Activated T-helper 1 cell treated with Interleukin-2 at 50 U/mL for 16 hours (primary cell): ENCODE measurements around the gene FARP1.

Experiments
- DNase-seq: peaks from one replicate; pipeline ENCODE4 v3.0.0-alpha.2; 2020; ENCODE audit warnings: low read depth

Gene FARP1

DNA sequence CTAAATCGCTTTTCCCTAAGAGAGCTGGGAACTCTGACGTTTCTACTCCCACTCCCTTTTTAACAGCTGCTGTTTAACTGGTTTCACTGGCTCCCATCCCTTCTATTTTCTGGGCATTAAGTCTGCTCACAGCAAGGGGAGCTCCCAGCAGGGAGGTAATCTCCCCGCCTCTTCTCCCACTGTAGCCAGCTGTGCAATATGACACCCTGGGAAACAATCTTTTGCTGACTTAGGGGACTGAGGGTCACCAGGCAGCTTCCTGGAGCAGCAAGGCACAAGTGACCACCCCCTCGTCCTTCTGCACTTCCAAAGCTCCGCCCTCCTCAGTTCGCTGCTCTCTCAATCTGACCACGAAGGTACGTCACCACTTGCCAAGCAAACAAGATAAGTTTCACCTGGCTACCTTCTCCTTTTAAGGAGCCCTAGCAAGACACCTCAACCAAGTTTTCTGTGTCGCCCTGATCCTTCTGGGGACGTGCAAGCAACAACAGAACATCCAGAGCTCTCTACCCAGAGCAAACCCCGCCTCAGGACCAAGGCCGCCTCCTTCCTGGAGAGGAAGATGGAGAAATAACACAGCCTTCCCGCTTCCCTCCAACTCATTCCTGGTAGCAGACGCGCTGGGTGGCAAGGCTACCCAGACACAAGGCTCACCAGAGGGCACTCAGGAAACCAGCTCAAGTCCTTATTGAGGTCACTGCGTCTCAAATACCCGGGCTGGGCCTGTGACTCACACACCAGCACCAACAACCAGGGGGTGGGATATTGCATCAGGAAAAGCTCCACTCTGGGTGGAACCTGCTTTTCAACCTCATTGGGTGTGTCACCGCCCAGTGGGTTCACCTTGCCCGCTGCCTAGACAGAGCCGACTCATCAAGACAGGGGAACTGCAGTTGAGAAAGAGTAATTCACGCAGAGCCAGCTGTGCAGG, 341.7 kb downstream of the FARP1 start:
- DNase-seq = peak; percentile 63

DNA sequence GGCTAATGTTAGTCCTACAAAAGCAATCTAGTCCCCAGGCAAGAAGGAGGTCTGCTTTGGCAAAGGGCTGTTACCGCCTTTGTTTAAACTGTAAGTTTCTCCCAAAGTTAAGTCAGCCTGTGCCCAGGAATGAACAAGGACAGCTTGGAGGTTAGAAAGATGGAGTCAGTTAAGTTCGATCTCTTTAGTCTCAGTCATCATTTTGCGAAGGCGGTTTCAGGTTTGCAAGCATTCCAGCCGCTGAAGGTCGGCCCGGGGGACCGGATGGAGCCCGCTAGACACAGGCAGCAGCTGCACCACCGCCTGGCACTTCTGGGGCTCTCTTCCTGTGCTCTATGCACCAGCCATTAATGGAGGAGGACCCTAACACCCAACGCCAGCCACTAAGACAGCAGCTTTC, 342.7 kb downstream of the FARP1 start:
- no peak for DNase-seq

DNA sequence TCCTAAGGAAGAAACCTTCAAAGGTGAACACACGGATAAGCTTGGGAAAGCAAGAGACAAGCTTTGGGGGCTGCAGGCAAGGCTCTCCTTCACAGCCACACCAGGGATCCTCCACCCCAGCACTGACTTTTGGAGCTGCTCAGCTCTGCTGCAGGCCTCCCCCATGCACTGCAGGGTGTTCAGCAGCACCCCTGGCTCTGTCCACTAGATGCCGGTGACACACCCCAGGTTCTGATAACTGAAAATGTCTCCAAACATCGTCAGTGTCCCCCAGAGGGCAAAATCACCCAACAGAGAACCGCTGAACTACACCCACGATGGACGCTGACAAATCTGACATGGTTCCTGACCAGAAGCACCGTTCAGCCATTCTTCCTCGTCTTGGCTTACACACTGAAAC, 343.5 kb downstream of the FARP1 start:
- no peak for DNase-seq

DNA sequence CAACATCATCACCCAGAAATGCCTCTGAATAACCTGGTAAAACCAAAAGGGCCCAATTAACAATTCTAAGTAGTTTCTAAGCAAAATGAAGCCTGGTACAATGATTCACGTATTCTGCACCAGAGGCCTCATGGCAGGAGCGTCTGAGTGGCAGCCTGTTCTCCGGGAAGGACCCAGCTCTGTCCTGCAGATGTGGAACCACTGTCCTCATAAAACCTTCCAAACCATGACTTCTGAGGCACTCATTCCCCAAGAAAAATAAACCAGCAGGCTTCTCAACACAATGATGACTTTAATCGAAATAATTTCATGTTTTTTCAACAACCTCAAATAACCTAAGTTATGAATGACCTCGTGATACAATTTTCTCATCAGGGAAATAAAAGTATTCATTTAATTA, 344.1 kb downstream of the FARP1 start:
- DNase-seq = no peak

DNA sequence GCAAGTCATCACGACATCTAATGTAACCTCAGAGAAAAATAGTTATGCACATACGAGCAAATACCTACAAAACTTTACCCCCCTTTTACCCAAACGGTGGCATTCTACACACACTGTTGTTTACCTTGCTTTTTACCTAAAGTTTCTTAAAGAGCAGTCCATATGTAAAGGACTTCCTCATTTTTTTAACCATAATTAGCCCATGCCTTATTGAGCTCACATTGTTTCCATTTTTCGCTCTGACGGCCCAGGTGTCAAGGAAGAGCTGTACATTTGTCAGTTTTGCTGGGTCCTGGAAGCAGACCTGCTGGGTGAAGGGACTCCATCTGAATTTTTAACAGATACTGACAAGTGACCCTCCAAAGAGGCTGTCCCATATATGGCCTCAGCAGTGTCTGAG, 344.6 kb downstream of the FARP1 start:
- DNase-seq = no peak

DNA sequence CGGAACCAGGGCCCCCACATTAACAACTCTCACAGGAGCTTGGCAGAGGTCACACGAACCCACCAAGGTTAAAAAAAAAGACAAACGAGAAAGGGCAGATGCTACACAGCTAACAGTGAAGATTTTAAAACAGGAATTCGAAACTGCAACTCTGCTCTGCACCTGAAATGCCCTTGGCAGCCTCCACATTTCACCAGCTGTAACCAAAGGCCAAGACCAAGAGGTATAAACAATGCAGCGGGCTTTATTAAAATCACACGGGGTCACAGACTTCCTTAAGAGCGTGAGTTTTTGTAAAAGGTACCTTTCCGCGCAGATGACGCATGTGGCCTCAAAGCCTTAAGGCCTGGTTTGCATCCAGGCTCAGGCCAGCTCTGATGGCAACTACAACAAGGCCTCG, 345.8 kb downstream of the FARP1 start:
- no peak for DNase-seq

DNA sequence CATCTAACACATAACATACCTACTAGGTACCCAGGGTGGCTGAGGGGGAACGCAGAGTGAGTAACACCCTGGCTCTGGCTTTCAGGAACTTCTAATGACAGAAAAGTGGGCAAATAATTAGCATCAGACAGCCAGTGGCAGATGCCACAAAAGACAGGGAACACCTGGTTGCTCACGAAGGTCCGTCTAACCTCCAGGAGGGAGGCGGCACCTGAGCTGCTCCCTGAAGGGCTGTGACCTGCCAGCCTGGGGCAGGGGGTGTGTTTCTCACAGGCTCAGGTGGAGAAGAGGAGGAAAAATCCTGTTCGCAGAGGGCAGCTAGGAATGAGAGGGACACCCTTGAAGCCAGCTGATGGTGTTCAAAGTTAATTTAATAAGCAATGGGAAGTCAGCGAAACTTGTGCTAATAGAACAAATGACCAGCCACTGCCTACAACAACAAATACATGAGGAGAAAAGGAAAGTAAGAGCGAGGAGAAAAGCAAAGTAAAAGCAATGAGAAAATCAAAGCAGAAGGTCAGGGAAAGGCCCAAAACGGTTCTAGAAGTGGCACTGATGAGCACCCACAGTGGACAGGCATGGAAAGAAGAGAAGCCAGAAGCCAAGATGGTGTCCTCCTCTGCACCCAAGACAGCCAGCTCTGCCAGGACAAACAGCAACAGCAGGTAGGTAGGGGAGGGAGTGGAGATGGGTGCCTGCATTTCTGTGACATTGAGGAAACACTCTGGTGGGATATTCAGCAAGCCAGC, 346.7 kb downstream of the FARP1 start:
- DNase-seq = no peak

DNA sequence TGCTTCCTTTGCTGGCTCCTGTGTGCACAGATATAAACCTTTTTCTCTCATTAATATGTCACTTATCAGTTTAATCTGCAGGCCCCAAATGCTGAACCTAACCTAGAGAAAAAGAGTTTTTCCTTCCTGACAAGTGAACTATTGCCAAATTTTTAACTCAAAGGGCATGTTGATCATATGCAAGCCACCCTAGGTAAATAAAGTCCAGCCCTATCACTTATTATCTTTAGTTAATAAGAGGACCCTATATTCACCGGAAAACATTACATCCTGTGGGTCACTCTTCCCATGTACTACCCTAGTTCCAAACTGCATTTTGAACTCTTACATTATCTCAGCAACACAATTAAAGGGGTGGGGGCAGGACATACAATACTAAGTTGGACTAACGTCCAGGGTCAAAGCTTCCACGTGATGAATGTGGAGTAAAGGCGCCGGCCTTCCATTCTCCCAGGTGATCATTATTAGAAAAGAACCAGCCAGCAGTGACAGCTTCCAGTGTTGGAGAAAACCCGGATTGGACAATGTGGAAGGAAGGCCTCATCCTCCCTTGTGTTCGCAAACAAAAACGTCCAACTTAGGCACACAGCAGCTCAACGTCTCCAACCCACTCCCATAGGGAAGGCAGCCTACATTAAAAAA, 347.4 kb downstream of the FARP1 start:
- DNase-seq = no peak

DNA sequence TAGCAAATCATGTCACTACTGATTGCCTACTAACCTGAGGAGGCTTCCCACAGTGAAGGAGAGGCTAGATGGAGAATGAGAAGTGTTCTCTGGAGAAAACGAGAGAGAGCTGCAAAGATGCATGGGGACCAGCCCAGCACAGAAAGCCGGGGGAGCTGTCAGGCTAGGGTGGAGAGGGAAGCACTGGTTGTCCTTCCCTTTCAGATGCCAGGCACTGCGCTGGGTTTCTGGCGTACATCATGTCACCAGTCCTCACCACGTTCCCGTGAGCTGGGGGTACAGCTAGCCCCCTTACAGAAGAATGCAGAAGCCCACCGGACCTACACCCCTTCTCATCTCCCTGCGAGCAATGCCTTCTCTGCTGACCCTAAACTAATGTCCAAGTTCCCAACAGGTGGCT, 348.0 kb downstream of the FARP1 start:
- DNase-seq = no peak

DNA sequence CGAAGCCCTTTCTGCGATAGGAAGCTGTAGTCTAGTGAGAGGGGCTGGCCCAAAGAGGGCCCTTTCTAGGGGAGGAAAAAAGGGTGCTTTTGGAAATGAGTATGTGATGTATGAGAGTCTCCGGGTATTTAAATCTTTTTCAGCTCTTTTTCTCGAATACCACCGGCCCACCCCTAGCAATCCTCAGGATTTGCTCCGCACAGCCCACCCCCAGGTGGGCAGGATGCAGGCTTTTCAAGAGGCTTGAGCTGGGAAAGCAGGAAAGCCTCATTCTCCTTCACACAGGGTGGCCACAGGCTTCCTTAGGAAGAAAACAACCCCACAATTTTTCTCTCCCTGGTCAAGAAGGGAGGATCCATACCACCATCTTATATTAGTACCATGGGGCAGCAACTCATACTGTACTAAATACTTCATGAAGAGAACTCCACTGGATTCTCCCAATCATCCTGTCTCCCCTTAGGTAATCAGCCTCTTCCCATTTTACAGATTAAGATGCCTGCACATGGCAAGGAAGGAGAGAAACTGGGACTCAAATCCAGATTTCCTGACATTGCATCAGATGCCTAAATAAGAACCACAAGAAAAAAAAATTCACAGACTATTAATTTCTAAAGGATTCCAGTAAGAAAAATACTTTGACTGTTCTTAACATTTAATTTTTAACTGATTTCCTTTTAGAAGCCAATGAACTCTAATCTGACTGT, 349.6 kb downstream of the FARP1 start:
- no peak for DNase-seq

DNA sequence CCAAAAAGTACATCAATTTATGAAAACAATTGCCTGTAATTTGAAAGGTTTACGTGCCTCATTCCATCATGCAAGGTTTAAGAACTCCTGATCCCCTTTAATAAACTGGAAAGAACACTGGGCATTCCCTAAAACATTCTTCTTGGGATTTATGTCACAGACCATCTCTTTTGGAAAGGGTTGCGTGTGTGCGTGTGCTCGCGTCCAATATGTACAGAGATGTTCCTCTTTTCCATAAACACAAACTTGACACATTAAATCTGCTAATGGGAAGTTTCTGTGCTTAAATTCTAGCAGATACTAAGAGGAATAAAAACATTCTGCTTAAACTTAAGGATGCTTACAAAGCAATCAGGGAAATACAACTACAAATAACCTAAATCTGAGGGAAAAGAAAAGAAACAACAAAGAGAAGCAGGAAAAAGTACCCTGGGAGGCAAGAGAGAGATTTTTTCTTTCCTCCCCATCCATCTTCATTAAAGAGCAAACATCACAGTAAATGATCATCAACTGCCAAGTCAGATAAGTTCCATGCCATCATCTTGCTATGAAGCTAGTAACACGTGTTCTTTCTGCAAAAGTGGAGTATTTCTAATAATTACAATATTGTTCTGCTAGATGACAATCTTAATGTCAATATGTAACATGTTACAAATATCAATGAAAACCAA, 350.3 kb downstream of the FARP1 start:
- DNase-seq = no peak

DNA sequence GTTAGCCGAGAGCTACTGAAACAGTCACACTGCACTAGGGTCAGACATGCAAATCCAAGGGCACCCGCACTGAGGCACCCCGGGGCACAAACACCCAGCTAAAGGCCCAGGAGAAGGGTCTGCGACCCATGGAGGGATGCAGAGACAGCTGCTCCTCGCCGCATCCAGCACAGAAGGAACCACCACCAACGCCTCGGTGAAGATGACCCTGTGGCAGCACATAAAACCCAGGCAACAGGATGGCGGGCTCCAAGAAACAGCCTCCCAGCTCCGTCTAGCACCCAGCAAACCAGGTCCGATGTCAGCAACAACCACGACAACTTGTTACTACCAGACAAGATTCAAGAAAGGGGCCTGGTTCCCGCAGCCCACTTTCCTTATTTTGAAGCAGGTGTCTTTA, 351.9 kb downstream of the FARP1 start:
- no peak for DNase-seq

DNA sequence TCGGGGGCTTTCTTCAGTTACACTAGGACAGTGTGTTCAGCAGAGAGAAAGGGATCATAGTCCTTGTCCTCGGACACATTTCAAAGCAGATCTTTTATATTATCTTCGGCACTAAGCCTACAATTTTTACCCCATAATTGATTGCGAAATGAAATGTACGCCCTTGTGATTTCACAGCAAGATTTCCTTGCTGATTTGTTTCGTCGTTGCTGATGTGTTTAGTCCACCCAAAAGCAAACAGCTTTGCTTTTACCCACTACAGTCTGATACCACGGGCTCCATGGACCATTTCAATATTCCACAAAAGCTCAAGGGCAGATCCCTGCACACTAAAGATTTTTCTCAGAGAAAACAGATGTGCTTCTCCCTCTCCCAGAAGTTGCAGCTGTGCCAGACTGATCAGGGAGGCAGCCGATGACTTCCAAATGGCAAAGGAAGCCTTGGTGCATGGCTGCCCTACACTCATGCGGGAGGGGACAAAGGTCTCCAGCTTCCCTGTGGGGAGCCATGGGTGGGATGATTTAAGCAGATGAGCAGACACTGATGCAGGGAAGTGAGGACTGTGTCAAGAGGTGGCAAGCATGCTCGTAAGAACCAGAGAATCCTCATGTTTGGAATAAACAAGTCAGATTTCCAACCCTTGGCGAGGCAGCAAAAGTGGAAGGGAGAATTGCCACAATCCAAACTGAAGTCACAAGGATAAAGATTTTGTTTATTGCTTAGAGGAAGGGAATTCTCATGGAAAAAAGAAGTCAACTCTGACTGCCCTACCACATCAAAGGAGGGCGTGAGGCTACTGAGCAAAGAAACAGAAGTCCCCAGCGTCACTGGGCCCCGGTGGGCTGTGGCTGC, 353.0 kb downstream of the FARP1 start:
- DNase-seq = no peak

DNA sequence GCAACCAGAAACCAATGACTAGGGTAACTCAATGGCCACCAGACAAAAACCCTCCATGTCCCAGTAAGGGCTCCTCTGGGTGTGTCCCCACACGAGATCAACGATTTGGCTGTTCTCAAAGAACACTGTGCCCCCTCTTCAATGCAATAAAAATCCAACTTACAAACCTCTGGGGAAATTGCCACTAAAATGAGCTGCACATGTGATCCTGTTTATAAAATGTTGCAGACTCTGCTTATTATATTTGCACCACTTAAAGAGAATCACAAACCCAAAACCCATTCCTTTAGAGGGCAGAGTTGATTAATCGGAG, 353.5 kb downstream of the FARP1 start:
- no peak for DNase-seq

DNA sequence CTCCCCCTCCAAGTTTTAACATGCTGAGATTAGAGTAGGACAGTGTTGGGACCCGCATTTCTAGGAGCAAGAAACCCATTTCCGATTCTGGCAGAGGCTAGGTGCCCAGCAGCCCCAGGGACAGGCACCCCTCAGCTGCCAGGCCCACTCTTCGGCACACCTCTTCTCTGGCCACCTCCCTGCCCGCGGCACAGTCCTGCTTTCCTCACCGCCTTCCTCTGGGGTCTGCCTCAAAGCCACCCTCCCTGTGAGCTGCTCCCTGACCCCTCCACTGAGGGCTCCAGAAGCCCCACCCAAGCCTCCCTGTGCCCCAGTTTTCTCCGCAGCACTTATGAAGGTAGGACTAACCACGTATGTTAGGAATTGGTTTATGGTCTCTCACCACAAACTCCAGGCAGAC, 354.1 kb downstream of the FARP1 start:
- DNase-seq = no peak

DNA sequence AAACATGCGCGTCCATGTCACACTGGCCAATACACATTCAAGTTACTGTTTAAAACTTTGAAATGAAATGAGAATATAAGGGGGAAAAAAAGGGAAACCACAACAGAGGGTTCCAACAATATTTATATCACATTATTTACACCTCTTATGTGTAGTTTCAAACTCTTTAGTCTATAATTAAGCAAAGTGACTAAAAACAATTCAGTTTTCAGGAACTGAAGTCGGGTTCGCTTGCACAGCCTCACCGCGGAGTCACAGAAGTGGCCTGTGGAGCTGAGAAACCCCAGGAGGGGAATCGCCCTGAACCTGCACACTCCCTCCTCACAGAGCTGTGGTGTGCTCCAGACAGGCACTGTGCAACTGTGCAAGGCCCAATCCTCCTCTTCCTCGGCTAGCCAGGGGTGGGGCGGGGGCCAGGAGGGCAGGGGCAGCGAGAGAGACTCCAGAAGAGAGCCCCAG, 358.1 kb downstream of the FARP1 start:
- no peak for DNase-seq

DNA sequence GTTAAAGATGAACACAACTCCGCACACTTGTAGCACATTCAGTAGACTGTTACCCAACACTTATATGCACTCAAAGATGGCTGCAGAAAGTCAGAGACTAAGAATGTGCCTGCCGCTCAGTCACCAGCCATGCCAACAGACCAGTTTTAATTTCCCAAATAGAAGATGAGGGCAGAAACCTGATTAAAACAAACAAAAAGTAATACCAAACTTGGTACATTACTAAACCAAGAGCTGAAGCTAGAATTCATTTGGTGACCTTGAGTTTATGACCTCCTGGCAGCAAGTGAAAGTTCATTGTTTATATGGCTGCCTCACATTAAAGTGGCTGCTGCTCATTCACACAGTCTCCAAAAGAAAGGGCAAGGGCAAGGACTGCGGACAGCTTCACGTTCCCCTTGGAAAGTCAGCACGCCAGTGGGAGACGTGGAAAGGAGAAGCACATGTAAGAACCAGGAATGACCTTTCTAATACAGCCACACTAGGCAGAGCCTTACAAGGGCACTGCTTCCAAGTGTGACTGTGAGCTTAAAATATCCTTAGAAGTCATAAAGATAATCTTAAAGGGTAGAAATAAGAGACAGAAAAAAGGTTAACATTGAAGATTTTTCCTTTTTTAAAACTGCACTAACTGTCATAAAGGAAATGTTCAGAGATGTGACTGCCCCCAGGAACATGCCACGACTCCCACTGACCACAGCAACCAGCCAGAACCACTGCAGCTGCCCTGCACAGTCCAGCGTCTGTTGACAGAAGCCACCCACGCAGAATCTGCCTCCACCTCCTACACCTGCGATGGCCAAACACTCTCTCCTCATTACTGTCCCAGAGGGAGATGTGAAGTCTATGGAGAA, 360.5 kb downstream of the FARP1 start:
- DNase-seq = no peak

DNA sequence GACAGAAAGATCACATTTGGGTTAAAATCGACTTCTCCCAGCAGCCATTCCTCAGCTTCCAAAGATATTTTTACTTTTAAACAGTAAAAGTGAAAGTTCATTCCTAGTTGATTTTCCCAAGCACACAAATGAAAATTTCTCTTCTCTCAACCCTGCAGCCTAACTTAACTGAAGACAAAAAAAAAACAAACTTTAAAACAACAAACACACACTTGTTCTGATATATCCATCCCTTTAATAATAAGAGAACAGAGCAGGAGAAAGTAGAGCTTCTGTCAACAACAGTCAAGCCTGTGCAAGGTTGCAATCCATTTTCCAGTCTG, 361.1 kb downstream of the FARP1 start:
- DNase-seq = no peak

DNA sequence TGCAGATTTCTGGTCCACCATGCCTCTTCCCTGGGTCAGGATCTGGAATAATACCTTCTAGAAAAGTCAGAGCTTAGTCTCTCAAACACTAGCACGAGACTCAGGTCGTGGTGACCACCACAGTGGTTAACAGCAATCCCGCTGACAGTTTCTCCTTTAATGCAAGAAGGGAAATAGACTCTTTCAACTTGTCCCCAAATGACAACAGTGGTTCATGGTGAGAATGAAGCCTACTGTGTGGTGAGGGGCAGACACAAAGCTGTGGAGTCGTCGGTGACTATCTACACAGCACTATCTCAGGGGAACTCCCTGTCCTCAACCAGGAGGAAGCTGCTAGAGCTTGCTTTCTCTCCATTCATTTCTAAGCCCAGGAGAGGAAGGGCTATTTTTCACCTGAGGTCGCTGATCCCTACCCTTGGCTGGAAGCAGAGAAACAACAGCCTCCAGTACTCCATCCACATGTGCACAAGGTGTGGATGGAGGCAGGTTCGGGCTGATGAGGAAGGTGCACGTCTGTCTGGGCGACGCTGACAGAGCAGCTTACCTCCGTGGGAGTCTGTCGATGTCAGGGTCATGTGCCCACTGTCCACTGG, 361.6 kb downstream of the FARP1 start:
- DNase-seq = no peak
